ENCODE results near the gene PAN2.
"Not testable (repeated sequence)": the region's sequence is repeated elsewhere in the genome, so short reads cannot be mapped to it uniquely, and the experiment has no call there.

Gene PAN2

DNA sequence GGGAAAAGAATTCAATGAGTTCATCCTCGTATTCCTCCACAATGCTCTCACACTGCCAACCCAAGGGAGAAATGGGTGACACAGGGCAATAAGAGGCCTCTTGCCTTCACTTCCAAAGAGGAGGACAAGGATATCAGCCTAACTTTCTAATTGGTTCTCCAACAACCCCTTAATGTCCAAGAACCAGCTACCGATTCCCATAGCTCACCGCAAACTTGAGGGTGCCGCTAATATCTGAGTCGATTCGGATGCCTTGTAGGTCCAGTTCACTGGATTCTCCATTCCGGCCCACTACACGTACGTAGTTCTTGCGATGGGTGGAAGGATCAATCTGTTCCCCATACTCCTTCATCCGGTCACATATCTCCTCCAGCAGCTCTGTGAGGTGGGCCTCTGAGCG lies 22.8 kb downstream of the PAN2 start:
- no peak for DNase-seq (ENCODE audit: low read depth in 2 of 2)

DNA sequence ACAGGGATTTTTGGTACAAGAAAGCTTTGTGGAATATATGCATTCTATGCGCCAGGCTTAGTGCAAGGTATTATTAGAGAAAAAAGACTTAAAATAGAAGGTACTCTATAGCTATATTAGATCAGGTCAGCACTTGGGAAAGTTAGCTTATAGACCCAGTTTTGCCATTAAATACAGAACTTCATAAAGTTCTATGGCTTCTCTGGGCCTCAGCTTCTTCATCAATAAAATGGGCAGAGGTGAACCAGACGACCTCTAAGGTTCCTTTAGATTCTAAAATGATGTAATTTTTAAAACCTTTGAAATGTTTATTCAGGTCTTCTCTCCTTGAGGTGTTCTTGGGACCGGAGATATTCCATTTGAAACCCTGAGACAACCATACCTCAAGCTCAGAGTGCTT lies 25.1 kb downstream of the PAN2 start:
- no peak for DNase-seq (ENCODE audit: low read depth in 2 of 2)

DNA sequence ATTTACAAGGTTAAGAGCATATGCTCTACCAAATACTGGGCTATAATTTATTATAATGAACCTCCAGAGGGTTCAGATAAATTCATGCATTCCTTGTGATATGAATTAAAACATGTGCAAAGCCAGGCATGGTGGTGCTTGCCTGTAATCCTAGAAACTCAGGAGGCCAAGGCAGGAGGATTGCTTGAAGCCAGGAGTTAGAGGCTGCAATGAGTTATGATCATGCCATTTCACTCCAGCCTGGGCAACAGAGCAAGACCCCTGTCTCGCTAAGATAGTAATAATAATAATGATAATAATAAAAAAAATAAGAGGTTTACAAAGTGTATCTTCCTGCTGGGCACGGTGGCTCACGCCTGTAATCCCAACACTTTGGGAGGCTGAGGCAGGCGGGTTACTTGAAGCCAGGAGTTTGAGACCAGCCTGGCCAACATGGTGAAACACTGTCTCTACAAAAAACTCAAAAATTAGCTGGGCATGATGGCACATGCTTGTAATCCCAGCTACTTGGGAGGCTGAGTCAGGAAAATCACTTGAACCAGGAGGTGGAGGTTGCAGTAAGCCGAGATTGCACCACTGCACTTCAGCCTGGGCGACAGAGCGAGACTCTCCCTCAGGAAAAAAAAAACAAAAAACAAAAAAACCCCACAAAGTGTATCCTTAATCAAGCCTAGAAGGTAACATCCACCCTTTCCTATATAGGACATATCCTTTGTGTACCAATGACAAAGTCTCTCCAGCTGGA lies 26.4 kb downstream of the PAN2 start:
- DNase-seq (ENCODE audit: low read depth in 2 of 2), result no peak

DNA sequence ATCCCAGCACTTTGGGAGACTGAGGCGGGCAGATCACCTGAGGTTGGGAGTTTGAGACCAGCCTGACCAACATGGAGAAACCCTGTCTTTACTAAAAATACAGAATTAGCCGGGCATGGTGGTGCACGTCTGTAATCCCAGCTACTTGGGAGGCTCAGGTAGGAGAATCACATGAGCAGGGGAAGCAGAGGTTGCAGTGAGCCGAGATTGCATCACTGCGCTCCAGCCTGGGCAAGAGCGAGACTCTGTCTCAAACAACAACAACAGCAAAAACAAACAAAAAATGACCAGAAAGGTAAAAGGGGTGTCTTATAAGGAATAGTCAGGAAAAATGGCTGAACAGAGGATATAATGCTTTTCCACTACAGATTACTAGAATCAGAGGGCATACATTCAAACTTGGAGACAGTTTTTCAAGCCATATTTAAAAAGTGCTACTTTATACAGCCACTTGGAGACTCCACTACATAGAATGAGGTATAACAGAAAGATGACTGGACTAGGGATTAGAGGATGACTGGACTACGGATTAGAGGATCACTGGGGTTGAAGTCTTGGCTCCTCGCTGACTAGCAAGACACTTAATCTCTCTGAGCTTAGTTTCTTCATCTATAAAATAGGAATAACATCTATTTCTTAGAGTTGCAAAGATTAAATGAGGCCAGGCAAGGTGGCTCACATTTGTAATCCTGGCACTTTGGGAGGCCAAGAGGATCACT lies 28.8 kb downstream of the PAN2 start:
- DNase-seq (ENCODE audit: low read depth in 2 of 2), result no peak

DNA sequence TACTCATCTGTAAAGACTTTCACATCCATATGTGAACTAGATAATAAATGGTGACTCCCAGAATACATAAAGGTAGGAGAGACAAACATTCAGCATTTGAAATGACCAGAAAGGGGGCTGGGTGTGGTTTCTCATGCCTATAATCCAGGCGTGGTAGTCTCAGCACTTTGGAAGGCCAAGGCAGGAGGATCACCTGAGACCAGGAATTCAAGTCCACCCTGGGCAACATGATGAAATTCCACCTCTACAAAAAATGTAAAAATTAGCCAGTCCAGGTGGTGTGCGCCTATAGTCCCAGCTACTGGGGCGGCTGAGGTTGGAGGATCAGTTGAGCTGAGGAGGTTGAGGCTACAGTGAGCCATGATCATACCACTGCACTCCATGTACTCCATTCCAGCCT lies 29.5 kb downstream of the PAN2 start:
- no peak for DNase-seq (ENCODE audit: low read depth in 2 of 2)

DNA sequence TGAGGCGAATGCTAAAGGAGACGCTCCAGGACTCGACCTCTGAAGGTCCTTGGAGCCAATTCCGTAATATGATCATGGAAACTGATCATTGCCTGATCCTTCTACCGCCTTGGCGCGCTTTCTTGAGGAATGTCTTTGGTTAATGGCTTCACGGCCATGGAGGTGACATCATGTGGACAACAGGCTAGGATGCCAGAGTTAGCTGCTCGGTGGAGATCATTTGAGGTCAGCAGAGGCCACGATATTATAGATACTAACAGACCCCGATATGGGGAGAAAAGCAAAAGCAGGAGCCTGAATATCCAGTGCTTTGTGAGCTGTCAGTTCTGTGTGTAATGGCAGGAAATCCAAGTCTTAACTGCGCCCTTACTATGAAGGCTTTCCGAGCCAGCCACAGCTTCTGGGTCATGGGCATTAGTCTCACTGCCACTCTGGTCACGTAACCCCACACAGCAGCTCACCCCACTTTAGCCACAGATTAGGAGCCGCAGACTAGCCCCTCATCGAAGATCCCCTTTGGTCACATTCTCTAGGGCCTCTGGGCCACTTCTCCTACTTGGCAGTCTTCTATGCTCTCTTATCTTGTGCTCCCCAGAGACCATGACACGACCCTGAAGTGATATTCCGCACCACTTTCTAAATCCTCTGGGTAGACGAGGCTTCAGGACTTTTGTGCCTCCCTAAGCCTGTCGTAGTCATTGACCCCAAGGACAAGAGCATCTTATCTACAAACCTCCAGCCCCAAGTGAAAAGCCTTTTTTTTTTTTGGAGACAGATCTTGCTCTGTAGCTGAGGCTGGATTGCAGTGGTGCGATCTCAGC lies 32.9 kb downstream of the PAN2 start:
- DNase-seq (ENCODE audit: low read depth in 2 of 2), result no peak

DNA sequence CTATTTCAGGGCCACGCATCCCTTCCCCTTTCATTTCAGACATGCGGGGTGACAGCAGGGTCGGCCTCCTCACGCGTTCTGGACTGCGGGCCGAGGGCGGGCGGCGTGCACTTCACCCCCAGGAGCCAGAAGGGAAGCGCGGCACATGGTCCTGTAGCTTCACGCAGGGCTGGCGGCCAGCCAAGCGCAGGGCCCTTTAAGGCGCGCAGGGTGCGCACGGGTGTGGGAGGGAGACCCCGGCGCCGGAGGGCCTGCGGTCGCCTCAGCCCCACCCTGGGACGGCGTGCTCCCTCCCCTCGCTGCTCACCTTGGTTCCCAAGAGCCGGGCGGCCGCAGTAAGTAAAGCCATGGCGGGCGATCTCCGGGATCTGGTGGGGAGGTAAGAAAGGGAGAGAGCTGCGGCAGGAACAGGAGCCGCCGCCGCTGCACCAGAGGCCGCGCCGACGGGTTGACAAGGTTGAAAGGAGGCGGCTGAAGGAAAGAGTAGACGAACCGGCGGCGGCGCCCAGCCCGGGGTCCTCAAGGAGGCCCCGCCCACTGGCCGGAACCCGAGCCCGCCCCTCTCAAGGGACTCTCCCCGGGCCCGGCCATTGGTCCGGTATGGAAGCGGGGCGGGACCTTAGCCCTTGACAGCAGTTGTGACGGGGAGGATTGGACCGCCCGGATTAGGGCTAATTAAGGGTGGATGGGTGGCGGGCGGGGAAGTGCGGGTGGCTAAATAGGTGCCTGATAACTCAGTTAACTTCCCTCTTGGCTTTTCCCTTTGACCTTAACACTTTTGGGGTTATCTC lies 33.8 kb downstream of the PAN2 start, which contains the start of gene CS:
Gene CS, minus strand, starts transcription at position 478 of the 791 bp plus-strand sequence. Its CDS starts 129 bp downstream, at position 349.
- peak; percentile 96 to 98 for DNase-seq (ENCODE audit: low read depth in 2 of 2)

DNA sequence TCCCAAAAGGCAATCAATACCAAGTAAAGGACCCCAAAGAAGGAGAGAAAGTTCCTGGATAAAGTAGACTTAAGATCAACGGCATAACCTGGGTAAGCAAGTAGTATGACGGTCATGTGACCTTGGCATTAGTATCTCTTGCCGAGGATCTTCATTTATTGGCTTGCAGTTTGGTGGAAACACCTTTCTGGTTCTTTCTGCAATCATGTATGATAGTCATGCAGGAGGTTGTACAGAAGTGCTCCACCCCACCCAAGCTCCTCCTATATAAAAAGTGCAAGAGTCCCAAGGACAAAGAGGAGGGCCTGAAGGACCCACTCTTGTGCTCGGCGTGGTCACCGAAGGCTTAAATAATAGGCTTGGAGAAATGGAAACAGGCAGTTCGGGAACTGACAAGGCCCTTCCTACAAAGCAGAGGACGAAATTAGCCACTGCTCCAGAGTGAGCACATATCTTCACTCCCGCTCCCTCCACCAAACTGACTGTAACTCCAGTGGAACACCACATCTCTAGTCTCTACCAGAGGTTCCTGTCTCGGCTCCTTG lies 34.4 kb downstream of the PAN2 start:
- peak in 1 of 2 donors; percentile 4 for DNase-seq (ENCODE audit: low read depth in 2 of 2)

DNA sequence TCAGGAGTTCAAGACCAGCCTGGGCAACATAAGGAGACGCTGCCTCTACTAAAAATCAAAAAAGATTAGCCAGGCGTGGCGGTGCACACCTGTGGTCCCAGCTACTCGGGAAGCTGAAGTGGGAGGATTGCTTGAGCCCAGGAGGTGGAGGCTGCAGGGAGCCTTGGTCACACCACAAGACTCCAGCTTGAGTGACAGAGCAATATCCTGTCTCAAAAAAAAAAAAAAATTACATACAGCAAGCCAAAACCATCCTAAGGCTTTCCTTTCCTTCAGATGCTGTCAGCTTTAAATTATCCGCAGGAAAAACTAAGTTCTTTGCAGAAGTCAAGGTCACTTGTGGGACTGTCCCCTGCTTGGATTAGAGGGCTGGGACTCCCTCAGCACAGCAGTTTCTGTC lies 35.0 kb downstream of the PAN2 start:
- no peak for DNase-seq (ENCODE audit: low read depth in 2 of 2)

DNA sequence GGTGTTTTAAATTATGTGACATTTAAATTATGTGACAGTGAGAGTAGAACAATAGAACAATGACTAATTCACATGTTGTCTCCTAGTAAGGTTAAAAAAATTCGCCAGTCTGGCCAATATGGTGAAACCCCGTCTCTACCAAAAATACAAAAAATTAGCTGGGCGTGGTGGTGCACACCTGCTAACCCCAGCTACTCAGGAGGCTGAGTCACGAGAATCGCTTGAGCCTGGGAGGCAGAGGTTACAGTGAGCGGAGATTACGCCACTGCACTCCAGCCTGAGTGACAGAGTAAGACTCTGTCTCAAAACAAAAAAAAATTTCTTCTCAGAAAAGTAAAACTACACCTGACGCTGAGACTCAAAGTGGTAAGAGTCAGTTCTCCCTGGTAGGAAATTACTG lies 36.4 kb downstream of the PAN2 start:
- no peak for DNase-seq (ENCODE audit: low read depth in 2 of 2)

DNA sequence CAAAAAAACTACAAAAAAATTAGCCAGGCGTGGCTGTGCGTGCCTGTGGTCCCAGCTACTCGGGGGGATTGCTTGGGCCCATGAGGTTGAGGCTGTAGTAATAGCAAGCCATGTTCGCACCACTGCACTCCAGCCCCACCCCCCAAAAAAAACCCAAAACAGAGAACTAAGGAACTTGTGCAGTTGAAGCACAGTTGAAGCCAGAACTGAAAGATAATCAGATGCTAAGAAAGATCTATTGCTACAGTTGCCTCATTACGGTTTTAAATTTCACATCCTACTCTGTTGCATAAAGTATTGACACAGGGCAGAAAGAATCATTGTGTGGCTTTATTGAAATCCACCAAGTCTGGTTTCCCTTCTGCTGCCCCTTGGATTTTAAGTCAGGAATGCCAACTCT lies 37.5 kb downstream of the PAN2 start:
- DNase-seq (ENCODE audit: low read depth in 2 of 2), result no peak

DNA sequence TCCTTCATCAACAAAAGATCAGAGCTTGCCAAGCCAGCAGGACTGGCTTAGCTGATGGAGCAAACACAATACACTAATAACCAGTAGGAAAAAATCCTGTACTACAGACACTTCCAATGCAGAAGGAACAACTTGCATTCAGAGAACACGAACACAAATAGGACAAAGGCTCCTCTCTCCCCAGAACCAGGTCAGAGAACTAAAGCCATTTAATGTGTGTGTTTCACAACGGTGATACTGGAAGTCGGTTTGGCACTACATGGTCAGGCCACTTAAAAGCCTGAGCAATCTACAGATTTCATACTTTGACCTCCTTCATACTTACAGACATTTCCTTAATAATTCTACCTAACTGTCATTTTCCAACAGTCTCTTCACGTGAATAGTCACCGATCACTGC lies 40.0 kb downstream of the PAN2 start:
- DNase-seq (ENCODE audit: low read depth in 2 of 2), result no peak

DNA sequence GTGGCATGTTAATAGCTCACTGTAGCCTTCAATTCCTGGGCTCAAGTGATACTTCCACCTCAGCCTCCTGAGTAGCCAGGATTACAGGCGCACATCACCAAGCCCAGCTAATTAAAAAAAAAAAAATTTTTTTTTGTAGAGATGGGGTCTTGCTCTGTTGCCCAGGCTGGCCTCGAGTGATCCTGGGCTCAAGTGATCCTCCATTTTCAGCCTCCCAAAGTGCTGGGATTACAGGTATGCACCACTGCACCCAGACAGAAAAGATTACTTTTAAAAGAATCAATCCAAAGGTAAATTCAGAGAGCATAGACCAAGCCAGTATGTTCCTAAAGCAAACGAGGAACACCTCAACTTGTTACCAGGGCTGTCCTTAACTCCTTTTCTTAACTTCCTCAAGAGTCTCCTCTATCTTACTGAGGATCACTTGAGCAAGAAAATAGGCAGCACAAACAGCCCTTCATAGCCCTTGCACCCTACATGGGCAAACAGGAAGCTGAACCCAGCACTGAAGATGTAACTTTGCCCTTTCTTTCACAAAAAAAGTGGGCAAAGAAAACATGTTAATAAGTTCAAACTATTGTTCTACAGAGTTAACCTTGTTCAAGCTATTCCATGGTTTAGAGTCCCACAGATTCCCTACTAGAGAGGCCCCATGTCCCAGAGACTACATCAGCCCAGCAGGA lies 45.0 kb downstream of the PAN2 start:
- no peak for DNase-seq (ENCODE audit: low read depth in 2 of 2)

DNA sequence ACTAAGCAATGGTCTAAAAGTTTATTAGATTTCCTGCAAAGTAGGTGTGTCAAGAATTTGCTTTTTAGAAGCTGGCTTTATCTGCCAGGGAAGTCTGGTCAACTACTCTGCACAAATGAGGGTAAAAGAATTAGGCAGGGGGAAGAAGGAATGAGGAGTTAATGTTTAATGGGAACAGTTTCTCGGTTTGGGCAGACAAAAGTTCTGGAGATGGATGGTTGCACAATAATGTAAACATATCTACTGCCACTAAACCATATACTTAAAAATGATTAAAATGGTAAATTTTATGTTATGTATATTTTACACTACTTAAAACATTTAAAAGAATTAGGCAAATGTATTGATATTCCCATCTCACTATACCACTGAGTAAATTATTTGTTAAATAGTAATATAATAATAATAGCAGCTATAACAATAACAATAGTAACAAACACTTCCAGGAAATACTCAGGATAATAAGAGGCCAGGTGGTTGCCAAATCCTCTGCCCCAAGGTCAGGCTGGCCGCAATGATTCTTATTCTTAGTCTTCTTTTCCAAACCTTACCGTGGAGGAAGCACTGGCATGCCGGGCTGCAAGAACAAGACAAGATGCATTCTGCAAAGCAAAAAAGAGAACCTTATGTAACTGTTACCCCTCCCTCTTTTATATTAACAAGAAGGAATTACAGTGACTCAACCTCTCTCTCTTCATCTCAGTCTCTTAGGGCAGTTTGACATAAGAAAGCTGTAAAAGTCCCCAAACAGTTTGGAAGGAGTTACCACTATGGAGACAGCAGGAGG lies 47.6 kb downstream of the PAN2 start:
- DNase-seq (ENCODE audit: low read depth in 2 of 2), result no peak

DNA sequence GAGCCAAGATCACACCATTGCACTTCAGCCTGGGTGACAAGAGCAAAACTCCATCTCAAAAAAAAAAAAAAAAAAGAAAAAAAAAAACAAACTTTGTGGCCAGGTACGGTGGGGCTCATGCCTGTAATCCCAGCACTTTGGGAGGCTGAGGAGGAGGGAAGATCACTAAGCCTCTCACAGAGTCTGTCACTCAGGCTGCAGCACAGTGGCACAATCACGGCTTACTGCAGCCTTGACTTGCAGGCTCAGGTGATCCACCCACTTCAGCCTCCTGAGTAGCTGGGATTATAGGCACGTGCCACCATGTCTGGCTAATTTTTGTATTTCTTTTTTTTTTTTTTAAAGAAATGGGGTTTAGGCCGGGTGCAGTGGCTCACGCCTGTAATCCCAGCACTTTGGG lies 49.5 kb downstream of the PAN2 start:
- DNase-seq (ENCODE audit: low read depth in 2 of 2), result not testable (repeated sequence)

DNA sequence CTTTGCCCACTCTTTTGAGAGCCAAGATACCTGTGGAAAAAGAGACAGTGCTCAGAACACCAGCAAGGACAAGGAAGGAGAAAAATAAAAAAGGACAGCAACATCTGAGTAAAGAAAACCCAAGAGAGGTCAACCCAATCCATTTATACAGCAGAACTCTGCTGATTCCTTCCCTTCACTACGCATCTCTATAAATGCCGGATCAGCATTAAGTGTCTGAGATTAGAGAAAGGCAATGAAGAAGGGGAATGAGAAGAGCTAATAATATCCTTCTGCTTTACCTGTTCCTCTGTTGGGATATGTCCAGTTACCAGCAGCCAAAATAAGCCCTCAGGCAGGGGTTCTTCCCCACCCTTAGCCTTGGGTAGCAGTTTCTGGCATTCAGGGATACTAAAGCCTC lies 51.2 kb downstream of the PAN2 start:
- no peak for DNase-seq (ENCODE audit: low read depth in 2 of 2)

DNA sequence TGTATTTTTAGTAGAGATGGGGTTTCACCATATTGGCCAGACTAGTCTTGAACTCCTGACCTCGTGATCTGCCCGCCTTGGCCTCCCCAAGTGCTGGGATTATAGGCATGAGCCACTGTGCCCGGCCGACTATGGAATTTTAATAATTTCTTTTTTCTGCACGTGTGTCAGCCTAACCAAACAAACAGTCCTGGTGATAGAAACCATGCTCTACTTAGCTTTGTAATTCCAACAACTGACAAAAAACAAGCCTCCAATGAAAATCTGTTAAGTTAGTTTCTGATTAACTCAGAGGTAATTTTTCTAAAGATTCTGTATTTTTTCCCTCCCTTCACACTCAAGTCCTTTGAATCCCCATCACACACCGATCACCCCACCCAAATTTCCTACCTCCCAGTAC lies 51.8 kb downstream of the PAN2 start:
- DNase-seq (ENCODE audit: low read depth in 2 of 2), result no peak

DNA sequence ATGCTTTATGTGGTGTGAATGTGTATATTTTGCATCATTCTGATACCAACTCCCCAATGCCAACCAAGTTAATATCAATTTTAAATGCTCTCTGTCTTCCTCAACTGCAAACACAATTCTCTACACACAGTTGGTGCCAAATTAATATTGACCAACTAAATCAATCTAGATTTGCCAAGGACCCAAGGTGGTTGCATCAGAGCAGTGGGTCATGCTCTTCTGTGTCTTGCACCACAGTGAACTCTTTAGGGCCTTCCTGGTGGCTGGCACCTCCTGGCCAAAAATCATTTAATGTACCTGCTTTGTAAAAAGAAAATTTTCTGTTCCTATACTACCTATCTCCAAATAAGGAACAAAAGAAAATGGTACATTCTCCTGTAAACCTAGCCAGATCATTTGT lies 53.0 kb downstream of the PAN2 start:
- no peak for DNase-seq (ENCODE audit: low read depth in 2 of 2)

DNA sequence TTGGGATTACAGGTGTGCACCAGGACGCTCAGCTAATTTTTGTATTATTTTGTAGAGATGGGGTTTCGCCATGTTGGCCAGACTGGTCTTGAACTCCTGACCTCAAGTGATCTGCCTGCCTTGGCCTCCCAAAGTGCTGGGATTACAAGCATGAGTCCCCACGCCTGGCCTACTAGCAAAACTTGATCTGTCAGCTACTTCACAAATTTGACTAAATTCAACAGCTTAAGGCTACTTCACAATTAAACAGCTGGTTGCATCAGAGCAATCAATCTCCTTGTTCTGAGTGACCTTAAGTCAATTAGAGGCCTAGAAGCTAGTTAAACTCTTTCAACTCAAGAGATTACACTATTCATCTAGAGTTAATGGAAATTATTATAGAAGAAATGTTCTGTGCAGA lies 54.9 kb downstream of the PAN2 start:
- DNase-seq (ENCODE audit: low read depth in 2 of 2), result no peak

DNA sequence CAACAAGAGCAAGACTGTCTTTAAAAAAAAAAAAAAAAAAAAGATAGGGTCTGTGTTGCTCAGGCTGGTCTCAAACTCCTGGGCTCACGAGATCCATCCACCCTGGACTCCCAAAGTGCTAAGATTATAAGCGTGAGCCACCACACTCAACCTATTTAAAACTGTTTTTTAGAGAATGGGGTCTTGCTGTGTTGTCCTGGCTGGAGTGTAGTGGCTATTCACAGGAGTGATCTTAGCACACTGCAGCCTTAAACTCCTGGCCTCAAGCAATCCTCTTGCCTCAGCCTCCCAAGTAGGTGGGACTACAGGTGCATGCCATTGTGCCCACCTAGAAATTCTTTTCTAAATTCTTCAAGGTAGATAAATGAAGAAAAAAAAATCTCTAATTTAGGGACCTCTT lies 59.5 kb downstream of the PAN2 start:
- no peak for DNase-seq (ENCODE audit: low read depth in 2 of 2)

Data from stimulated activated CD4-positive, alpha-beta T cell treated with anti-CD3 and anti-CD28 coated beads, Interleukin-1b, Interleukin-23, amount 100 ng/mL, for 4 hours (primary cell).